HEK293 (cell line): ENCODE data around the gene RAI14.

Source experiments
- CTCF ChIA-PET: fragments of 350-600 bp; formaldehyde crosslinking; extraction: SDS; loops from one replicate; lab custom pipeline; 2021; ENCODE audit warnings: antibody characterized with exemption; lab: Yijun Ruan, JAX
- POLR2A ChIA-PET: fragments of 300-600 bp; formaldehyde crosslinking; extraction: SDS; loops from one replicate; lab custom pipeline; 2020; ENCODE audit warnings: antibody characterized with exemption, inconsistent platforms; lab: Yijun Ruan, JAX
- H3K27ac ChIP-seq: fragments of 200-500 bp; sonication (Bioruptor generic); 2 replicates; pipeline ENCODE4 v1.5.1; 2014; ENCODE audit warnings: low read depth, low read length, control low read depth, inconsistent platforms; ENCODE audit errors: extremely low read depth
- H3K36me3 ChIP-seq, 2 experiments: fragments of 200-500 bp in 1 of 2; sonication (Bioruptor generic) in 1 of 2; 1 replicate in 1 of 2; 2 replicates in 1 of 2; pipeline ENCODE4 v1.5.1; 2014 to 2017; ENCODE audit warnings: inconsistent platforms in 2 of 2, low read length in 2 of 2; ENCODE audit not compliant: control insufficient read depth in 2 of 2, insufficient read depth in 1 of 2
- H3K4me1 ChIP-seq: fragments of 200-500 bp; sonication (Bioruptor generic); 2 replicates; pipeline ENCODE4 v1.5.1; 2014; ENCODE audit warnings: mild to moderate bottlenecking, low read length, inconsistent platforms; ENCODE audit not compliant: control insufficient read depth, insufficient read depth
- H3K4me3 ChIP-seq: 2 replicates; pipeline ENCODE4 v1.5.1; 2011; ENCODE audit warnings: low read depth, mild to moderate bottlenecking, control low read depth, low read length, moderate library complexity
- H3K9me3 ChIP-seq: fragments of 200-500 bp; sonication (Bioruptor generic); 2 replicates; pipeline ENCODE4 v1.5.1; 2014; ENCODE audit warnings: low read depth, low read length, inconsistent platforms; ENCODE audit not compliant: control insufficient read depth, insufficient read depth
- HOXC10 ChIP-seq: sonication (generic); formaldehyde crosslinking; IDR thresholded peaks from 2 replicates; pipeline ENCODE4 v1.8.1; 2023; ENCODE audit warnings: mild to moderate bottlenecking, missing genetic modification reagents
- MEIS1 ChIP-seq: sonication (generic); formaldehyde crosslinking; IDR thresholded peaks from 2 replicates; pipeline ENCODE4 v1.8.1; 2022; ENCODE audit warnings: missing genetic modification reagents, mild to moderate bottlenecking, borderline replicate concordance
- SCRT1 ChIP-seq: fragments of 450-650 bp; formaldehyde crosslinking; IDR thresholded peaks from 2 replicates; pipeline ENCODE4 v1.5.1; 2016; ENCODE audit warnings: missing biosample characterization, missing genetic modification characterization, borderline replicate concordance
- ZNF146 ChIP-seq: fragments of 450-650 bp; formaldehyde crosslinking; IDR thresholded peaks from 2 replicates; pipeline ENCODE4 v1.5.1; 2016; ENCODE audit warnings: missing biosample characterization, missing genetic modification characterization
- ZNF148 ChIP-seq: fragments of 450-650 bp; formaldehyde crosslinking; IDR thresholded peaks from 2 replicates; pipeline ENCODE4 v1.5.0; 2017; ENCODE audit warnings: missing biosample characterization, missing genetic modification characterization, borderline replicate concordance
- ZNF239 ChIP-seq: fragments of 450-650 bp; formaldehyde crosslinking; IDR thresholded peaks from 2 replicates; pipeline ENCODE4 v1.5.1; 2016; ENCODE audit warnings: missing biosample characterization, missing genetic modification characterization
- ZNF394 ChIP-seq: fragments of 450-650 bp; formaldehyde crosslinking; IDR thresholded peaks from 2 replicates; pipeline ENCODE4 v1.5.1; 2016; ENCODE audit warnings: missing biosample characterization, missing genetic modification characterization, mild to moderate bottlenecking, moderate library complexity, borderline replicate concordance
- ZNF513 ChIP-seq: fragments of 450-650 bp; IDR thresholded peaks from 2 replicates; pipeline ENCODE4 v1.5.1; 2018; ENCODE audit warnings: missing biosample characterization, missing genetic modification characterization
- ZNF596 ChIP-seq: fragments of 450-650 bp; IDR thresholded peaks from 2 replicates; pipeline ENCODE4 v1.5.0; 2018; ENCODE audit warnings: missing biosample characterization, mild to moderate bottlenecking, missing genetic modification characterization, moderate library complexity
- ZSCAN16 ChIP-seq: fragments of 450-650 bp; formaldehyde crosslinking; IDR thresholded peaks from 2 replicates; pipeline ENCODE4 v1.5.1; 2016; ENCODE audit warnings: missing biosample characterization, missing genetic modification characterization
- TF ChIP-seq, protein P1 (sequence below): fragments of 450-650 bp; formaldehyde crosslinking; IDR thresholded peaks from 2 replicates; pipeline ENCODE4 v1.5.1; 2016; ENCODE audit warnings: missing biosample characterization, missing genetic modification characterization
- TF ChIP-seq, protein P2 (sequence below): fragments of 450-650 bp; formaldehyde crosslinking; IDR thresholded peaks from 2 replicates; pipeline ENCODE4 v1.5.1; 2016; ENCODE audit warnings: missing biosample characterization, missing genetic modification characterization
- TF ChIP-seq, protein P3 (sequence below): fragments of 450-650 bp; formaldehyde crosslinking; IDR thresholded peaks from 2 replicates; pipeline ENCODE4 v1.5.1; 2017; ENCODE audit warnings: missing biosample characterization, missing genetic modification characterization

Gene RAI14

DNA sequence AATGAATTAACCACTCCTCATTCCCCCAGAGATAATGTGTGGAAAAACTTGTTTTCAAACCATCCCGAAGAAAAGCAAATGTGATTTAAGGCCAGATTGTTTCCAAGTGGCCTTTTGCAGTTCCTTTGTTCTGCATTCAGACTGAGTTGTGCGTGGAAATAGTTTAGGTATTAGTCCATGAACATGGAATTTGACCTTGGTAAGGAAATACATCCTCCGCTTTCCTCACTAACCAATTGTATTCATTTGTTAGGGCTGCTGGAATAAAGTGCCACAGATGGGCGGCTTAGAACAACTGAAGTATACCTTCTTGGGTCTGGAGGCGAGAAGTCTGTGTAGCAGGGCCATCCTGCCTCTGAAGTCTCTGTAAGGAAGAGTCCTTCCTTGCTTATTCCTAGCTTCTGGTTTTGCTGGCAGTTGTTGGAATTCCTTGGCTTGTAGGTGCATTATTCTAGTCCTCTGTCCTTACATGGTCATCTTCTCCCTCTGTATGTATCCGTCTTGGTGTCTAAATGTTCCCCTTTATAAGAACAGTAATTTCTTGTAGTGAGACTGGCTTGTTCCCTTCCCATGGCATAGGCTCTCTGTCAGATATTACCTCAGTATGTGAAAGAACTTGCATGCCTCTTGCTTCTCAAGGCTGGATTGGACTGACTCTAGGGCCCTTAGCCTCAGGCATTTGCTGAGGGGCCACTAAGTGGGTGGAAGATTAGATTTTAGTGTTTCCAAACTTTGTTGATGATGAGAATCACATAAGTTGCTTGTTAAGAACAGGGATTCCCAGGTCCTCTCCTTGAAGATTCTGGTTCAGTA, 53.9 kb downstream of the RAI14 start:
- Histone ChIP-seq H3K4me3 (no peak overlapping the region), H3K27ac (no peak overlapping the region), H3K4me1 (no peaks in the 10 kb centered on the region), H3K9me3 (no peaks in the 10 kb centered on the region), H3K36me3 (peaks cover 2 to 4% of the 10 kb centered on the region in 2 experiments)
- POLR2A ChIA-PET, result interaction anchor here (0.8 kb wide), 1 partner anchor 160 kb away, joined by 3 read pairs; no protein-coding TSS in a partner anchor
- TF ChIP-seq ZNF513 (tag by site-specific recombination) (no peak), ZNF596 (tag by site-specific recombination) (no peak), ZNF394 (tag by site-specific recombination) (no peak), ZNF148 (tag by site-specific recombination) (no peak)
- TF ChIP-seq, protein P1, sequence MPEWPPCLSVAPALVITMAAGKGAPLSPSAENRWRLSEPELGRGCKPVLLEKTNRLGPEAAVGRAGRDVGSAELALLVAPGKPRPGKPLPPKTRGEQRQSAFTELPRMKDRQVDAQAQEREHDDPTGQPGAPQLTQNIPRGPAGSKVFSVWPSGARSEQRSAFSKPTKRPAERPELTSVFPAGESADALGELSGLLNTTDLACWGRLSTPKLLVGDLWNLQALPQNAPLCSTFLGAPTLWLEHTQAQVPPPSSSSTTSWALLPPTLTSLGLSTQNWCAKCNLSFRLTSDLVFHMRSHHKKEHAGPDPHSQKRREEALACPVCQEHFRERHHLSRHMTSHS (tag by site-specific recombination), result no peak
- TF ChIP-seq, protein P2, sequence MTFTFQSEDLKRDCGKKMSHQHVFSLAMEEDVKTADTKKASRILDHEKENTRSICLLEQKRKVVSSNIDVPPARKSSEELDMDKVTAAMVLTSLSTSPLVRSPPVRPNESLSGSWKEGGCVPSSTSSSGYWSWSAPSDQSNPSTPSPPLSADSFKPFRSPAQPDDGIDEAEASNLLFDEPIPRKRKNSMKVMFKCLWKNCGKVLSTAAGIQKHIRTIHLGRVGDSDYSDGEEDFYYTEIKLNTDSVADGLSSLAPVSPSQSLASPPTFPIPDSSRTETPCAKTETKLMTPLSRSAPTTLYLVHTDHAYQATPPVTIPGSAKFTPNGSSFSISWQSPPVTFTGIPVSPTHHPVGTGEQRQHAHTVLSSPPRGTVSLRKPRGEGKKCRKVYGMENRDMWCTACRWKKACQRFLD (tag by site-specific recombination), result no peak
- TF ChIP-seq, all 188 proteins: peak for 0
- CTCF ChIA-PET, result interaction anchor here (0.6 to 1.1 kb wide), 3 partner anchors 9 to 386 kb away, joined by 3 read pairs; no protein-coding TSS in a partner anchor

GRCh38 chr5:34712565-34712964, 56.4 kb downstream of the RAI14 start:
- Histone ChIP-seq H3K4me1 (peaks cover 6% of the 10 kb centered on the region; the same call in 1 of the 2 replicates), H3K27ac (no peak overlapping the region), H3K4me3 (no peak overlapping the region), H3K9me3 (no peaks in the 10 kb centered on the region), H3K36me3 (peaks cover 2 to 4% of the 10 kb centered on the region in 2 experiments)
- ChIA-PET CTCF (interaction anchor here (1.1 to 1.2 kb wide), 2 partner anchors 44 to 186 kb away, joined by 3 read pairs; no protein-coding TSS in a partner anchor), POLR2A (no interaction called here)
- no peak for TF ChIP-seq MEIS1 (CRISPR knock-in tag)
- TF ChIP-seq, protein P3, sequence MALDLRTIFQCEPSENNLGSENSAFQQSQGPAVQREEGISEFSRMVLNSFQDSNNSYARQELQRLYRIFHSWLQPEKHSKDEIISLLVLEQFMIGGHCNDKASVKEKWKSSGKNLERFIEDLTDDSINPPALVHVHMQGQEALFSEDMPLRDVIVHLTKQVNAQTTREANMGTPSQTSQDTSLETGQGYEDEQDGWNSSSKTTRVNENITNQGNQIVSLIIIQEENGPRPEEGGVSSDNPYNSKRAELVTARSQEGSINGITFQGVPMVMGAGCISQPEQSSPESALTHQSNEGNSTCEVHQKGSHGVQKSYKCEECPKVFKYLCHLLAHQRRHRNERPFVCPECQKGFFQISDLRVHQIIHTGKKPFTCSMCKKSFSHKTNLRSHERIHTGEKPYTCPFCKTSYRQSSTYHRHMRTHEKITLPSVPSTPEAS (tag by site-specific recombination), result no peak
- TF ChIP-seq HOXC10 (CRISPR knock-in tag), result no peak
- no peak for TF ChIP-seq ZSCAN16 (tag by site-specific recombination)
- TF ChIP-seq ZNF239, result peak; percentile 74
- TF ChIP-seq SCRT1 (tag by site-specific recombination), result no peak
- no peak for TF ChIP-seq ZNF146 (tag by site-specific recombination)
